ENCODE measurements around the gene CHCHD1. TPM values are rescaled to one million over a fixed set of nuclear protein-coding genes. Genes with fewer than 3 reads are reported as not detected.

CHCHD1 gene
- total and polyA plus RNA-seq, 2 donors (not counting 3 experiments of a cell fraction or from before 2014, with no cell fraction given), result 31.7 to 39.2 TPM

DNA sequence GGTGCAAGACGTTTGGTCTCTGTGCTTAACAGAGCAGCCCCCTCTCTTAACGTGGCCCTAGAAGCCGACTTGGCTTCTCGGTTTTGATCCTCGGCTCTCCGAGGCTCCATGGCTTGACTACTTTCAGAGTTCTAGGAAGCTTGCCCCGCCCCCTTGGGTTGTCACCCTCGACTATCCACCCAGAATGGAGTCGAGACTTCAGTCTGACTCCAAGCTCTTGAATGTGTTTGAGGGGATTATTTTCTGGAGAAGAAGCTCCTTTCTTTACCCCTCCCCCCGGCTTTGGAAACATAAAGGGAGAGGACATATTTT, 37.2 kb upstream of the CHCHD1 start:
- Histone ChIP-seq H3K27ac (ENCODE audit: insufficient read depth, low read depth, low read length) (peak overlapping the region; percentile 97), H4K20me1 (replicated peaks; ENCODE audit: control insufficient read depth, extremely low read depth, insufficient read depth, low read length) (no peaks in the 10 kb centered on the region), H3K9me3 (replicated peaks; ENCODE audit: control insufficient read depth, insufficient read depth, low read length) (no peaks in the 10 kb centered on the region), H3K4me3 (replicated peaks in 1 of 3; ENCODE audit: insufficient read depth in 1 of 3, low read depth in 1 of 3, low read length in 3 of 3) (peak overlapping the region; percentile 75 to 87 (median 77)), H3K36me3 (ENCODE audit: control insufficient read depth in 2 of 2, extremely low read depth in 1 of 2, insufficient read depth in 2 of 2, low read length in 2 of 2) (peaks cover 0 to 8% of the 10 kb centered on the region in 2 experiments), H3K9me1 (replicated peaks; ENCODE audit: control insufficient read depth, extremely low read depth, insufficient read depth, low read length) (no peaks in the 10 kb centered on the region), H3K4me2 (ENCODE audit: insufficient read depth, low read length) (peak overlapping the region; percentile 95), H2AFZ (ENCODE audit: low read depth, low read length) (peak overlapping the region; percentile 72), H3K4me1 (ENCODE audit: control insufficient read depth, extremely low read depth, insufficient read depth, low read length) (peaks cover 17% of the 10 kb centered on the region), H3K27me3 (ENCODE audit: control insufficient read depth in 2 of 2, insufficient read depth in 2 of 2, low read length in 2 of 2) (no peaks in the 10 kb centered on the region), H3K79me2 (ENCODE audit: control insufficient read depth, insufficient read depth, low read length) (peaks cover 42% of the 10 kb centered on the region), H3K9ac (replicated peaks; ENCODE audit: extremely low read depth, insufficient read depth, low read length) (peak overlapping the region; percentile 99)
- dilution Hi-C loops (cut with MboI; ENCODE audit: extremely low pct_ligation_motif_present, low sequenced_read_pairs), result no loop called here
- TF ChIP-seq MYC (IDR thresholded peaks at IDR 0.05; ENCODE audit: low read depth, low read length), result no peak
- TF ChIP-seq FOS (IDR thresholded peaks at IDR 0.05; ENCODE audit: borderline replicate concordance, insufficient read depth, low read length), result no peak
- TF ChIP-seq GATA2 (IDR thresholded peaks at IDR 0.05; ENCODE audit: insufficient read depth, insufficient read length, low read depth, low read length), result no peak
- TF ChIP-seq CTCF (IDR thresholded peaks at IDR 0.05; ENCODE audit: extremely low read depth in 1 of 2, insufficient read depth in 1 of 2, low read depth in 1 of 2, low read length in 2 of 2), result no peak
- no peak for TF ChIP-seq POLR2AphosphoS5 (IDR thresholded peaks at IDR 0.05; ENCODE audit: insufficient read depth, low read depth, low read length)
- TF ChIP-seq, protein P1, sequence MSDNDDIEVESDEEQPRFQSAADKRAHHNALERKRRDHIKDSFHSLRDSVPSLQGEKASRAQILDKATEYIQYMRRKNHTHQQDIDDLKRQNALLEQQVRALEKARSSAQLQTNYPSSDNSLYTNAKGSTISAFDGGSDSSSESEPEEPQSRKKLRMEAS (IDR thresholded peaks at IDR 0.05; ENCODE audit: insufficient read depth, insufficient read length), result no peak
- TF ChIP-seq POLR2A (IDR thresholded peaks at IDR 0.05; ENCODE audit: low read depth, low read length), result no peak
- no peak for TF ChIP-seq JUN (IDR thresholded peaks at IDR 0.05; ENCODE audit: borderline replicate concordance, insufficient read depth, insufficient read length, low read depth)
- no peak for TF ChIP-seq EZH2 (IDR thresholded peaks at IDR 0.05; ENCODE audit: borderline replicate concordance, low read depth, low read length, severe bottlenecking)
- FAIRE-seq, result no peak
- DNase-seq (ENCODE audit: low read depth, low spot score), result no peak
- ChIA-PET POLR2A (interaction anchor here (0.6 to 1.2 kb wide), 2 partner anchors 12 to 16 kb away, joined by 3 to 4 read pairs; no protein-coding TSS in a partner anchor), CTCF (interaction anchor here (1.5 kb wide), 1 partner anchor 135 kb away, joined by 4 read pairs; no protein-coding TSS in a partner anchor)
- TSS peak; percentile 74 for BruUV-seq (replicated peaks)
- intact Hi-C loops (cut with micrococcal nuclease), result loop anchor here (1.0 kb wide), 2 partner anchors 14 to 28 kb away; a partner anchor contains a TSS
